Stimulated activated CD4-positive, alpha-beta T cell treated with anti-CD3 and anti-CD28 coated beads, Interleukin-2, amount 100 ng/mL, for 24 hours (primary cell): ENCODE measurements around the gene NPTX1.

Experiments used
- DNase-seq, 2 donors: peaks; one replicate each; pipeline ENCODE4 v3.0.0-alpha.2; 2020

Gene NPTX1

DNA sequence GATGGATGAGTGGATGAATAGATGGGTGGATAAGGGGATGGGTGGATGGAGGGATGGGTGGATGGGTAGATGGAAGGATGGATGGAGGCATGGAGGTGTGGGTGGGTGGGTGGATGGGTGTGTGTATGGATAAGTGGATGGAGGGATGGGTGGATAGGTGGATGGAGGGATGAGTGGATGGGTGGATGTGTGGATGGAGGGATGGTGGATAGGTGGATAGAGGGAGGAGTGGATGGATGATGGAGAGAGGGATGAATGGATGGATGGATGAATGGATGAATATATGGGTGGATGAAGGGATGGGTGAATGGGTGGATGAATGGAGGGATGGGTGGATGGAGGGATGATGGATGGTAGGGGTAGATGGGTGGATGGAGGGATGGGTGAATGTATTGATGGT is 27.5 kb upstream of the NPTX1 start:
- DNase-seq, result no peak

DNA sequence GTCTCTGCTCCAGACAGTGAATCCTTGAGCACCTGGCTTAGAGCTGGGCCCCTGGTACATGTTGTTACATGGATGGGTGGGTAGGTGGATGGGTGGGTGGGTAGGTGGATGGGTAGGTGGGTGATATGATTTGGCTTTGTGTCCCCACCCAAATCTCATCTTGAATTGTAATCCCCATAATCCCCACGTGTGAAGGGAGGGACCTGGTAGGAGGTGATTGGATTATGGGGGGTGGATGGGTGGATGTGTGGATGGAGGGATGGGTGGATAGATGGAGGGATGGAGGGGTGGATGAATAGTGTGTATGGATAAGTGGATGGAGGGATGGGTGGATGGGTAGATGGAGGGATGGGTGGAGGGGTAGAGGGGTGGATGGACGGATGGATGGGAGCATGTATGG is 26.6 kb upstream of the NPTX1 start:
- no peak for DNase-seq

DNA sequence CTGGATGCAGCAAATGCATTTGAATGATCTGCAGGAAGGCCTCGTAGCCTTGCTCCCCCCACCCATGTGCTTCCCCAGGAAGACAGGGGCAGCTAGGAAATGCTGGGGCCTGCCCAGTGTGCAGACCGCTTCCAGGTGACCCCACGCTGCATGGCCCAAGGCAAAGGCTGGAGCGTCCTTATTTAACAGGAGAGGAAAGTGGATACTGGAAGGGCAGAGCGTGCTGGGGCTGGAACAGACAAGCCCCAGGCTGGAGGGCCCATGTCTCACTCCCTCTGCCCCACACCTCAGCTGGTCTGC is 26.1 kb upstream of the NPTX1 start:
- DNase-seq, result no peak

GRCh38 chr17:80501741-80502577 is 25.6 kb upstream of the NPTX1 start:
- no peak for DNase-seq

- no peak for DNase-seq
Measured at GRCh38 chr17:80499961-80500665, 23.7 kb upstream of the NPTX1 start.

DNA sequence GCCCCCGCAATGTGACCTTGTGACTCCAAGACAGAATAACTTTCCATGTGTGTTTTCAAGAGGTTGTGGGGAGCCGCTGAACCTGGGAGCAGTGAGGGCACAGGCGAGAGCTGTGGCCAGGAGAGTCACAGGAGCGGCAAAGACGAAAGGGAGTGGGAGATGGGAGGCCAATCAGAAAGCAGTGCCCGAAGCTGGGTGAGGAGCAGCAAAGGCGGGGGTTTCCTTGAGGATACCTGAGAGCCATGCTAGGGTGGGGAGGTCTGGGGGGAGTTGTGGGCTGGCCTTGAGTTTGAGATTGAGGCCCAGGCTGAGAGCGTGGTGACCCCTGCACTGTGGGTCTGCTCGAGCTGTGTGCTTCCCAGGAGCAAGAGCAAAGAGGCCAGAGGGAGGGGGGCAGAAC is 23.2 kb upstream of the NPTX1 start:
- DNase-seq, result no peak

DNA sequence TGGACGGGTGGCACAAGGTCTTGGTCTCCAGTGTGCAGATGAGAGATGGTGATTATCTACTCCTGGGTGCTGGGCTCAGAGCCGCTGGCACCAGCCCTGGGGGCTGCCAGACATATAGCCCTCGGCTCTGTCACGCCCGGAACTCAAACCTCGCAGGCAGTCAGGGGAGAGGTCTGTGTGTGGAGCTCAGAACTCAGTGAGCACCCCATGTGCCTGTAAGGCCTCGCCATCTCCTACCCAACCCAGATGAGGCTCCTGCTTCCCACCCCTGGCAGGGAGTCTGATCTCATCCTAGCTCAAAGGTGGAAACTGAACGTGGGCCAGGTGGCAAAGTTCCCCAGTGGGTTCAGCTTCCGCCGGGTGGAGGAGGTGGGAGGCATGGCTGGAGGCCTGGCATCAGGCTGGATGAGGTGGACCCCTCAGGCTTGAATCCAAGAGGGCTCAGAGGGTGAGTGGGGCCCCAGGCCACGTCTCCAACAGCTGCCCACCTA is 22.6 kb upstream of the NPTX1 start:
- DNase-seq, result no peak

DNA sequence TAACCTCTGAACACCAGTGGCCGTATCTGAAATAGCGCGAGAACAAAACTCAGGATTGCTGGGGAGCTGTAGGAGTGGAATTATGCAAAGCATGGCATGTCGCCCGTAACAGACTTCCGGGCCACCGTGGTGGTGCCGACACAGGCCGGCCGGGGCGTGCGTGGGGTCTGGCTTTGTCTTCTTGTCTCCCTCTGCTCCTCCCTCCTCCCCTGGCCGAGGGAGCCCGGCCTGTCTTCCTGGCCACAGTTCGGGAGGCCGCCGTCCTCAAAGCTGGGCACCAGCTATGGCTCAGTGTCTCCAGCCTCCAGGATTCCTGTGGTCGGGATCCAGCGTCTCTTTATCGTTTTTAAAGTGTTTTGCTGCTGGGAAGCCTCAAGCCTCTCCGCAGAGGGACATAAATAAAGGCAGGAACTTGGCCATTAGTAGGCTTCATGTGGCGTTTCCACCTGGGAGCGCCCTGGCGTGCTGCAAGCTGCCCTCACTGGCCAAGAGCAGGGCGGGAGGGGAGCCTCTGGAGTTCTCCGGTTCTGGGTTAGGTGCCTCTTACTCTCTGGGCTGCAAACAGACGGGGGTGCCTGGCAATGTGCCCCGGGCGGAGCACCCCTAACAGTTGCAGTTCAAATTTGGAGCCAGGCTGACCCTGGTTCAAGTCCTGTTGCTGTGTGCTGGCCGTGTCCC is 22.0 kb upstream of the NPTX1 start:
- no peak for DNase-seq

DNA sequence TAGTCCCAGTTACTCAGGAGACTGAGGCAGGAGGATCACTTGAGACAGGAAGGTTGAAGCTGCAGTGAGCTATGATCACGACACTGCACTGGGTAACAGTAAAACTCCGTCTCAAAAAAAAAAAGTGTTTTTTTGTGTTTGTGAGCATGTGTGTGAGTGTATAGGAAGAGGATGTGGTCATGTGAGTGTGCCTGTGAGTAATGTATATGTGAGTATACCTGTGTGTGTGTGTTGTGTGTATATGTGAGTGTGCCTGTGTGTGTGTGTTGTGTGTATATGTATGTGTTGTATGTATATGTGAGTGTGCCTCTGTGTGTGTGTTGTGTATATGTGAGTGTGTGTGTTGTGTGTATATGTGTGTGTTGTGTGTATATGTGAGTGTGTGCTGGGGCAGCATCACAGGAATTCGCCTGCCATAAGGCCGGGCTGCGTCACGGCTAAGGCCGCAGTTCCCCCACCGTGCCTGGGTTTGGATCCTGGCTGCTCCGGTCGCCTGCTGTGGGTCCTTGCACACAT is 21.4 kb upstream of the NPTX1 start:
- no peak for DNase-seq

GRCh38 chr17:80494547-80494946 is 18.1 kb upstream of the NPTX1 start:
- no peak for DNase-seq

DNA sequence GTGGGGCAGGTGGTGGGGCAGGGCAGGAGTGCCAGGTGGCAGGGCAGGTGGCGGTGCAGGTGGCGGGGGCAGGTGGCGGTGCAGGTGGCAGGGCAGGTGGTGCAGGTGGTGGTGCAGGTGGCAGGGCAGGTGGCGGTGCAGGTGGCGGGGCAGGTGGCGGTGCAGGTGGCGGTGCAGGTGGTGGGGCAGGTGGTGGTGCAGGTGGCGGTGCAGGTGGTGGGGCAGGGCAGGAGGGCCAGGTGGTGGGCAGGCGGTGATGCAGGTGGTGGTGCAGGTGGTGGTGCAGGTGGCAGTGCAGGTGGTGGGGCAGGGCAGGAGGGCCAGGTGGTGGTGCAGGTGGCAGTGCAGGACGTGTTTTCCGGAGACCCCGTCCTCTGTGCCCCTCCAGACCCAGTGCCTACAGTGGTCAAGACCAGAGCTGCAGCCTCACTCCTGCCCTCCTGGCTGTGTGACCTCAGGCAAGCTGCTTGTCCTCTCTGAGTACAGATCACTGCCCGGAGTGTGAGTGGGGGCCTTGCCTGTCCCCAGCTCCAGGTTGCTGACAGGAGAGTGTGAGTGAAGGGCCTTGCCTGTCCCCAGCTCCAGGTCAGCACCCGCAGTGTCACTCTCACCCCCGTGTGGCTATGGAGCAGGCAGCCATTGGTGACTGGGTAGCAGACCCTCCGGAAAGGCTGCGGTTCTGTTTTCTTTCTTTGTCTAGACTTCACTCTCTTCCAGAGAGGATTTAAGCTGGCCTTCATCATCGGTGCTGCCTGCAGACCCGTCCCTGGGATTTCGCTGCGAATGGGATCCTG is 16.1 kb upstream of the NPTX1 start:
- DNase-seq, result no peak

DNA sequence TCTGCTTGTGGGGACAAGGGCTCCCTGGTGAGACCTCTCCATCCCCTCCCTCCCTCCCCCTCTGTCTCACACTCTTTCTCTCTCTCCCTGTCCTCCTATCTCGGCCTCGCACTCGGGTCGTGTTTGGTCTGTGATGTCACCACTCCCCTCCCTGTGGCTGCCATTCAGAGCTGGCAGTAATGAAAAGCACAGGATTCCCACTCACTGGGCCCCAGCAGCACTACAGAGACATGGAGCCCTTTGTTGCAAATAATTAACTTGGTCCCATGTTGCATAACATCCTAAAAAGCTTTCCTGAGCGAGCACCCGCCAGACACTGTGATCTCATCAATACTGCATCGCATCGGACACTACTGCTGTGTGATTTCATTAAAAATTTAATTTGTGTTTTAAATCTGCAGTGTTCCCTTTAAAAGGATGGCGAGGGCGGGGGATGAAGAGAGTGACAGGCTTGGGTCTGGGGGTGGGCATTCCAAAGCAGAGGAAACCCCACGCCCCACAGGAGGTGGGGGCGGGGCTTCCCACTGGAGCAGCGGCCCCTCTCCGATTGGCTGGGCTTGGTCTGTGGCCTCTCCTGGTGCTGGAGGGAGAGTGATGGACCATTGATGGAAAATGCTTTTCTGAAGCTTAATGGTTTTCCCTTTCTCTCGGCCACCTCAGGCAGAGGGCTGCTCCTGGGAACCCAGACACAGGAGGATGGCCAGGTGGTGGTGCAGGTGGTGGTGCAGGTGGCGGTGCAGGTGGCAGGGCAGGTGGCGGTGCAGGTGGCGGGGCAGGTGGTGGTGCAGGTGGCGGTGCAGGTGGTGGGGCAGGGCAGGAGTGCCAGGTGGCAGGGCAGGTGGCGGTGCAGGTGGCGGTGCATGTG is 15.3 kb upstream of the NPTX1 start:
- DNase-seq, result no peak

- DNase-seq, result no peak
Measured at GRCh38 chr17:80487511-80487910, 11.1 kb upstream of the NPTX1 start.

DNA sequence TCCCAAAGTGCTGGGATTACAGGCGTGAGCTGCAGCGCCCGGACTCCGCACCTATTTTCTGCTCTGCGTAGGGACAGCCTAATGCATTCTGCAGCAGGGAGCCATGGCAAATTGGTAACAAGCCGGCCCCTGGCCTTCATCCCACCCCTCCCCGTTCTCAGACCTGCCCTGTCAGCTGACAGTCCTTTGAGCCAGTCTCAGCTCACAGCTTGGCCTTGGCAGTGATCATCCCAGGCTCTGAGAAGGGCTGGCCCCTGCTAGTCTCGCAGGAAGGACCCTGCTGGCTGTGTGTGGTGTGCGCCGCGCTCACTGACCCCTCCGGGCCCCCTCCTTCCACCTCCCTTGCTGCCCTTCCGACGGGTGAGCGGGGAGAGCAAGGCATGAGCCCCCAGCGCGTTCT is 10.3 kb upstream of the NPTX1 start:
- DNase-seq, result no peak

DNA sequence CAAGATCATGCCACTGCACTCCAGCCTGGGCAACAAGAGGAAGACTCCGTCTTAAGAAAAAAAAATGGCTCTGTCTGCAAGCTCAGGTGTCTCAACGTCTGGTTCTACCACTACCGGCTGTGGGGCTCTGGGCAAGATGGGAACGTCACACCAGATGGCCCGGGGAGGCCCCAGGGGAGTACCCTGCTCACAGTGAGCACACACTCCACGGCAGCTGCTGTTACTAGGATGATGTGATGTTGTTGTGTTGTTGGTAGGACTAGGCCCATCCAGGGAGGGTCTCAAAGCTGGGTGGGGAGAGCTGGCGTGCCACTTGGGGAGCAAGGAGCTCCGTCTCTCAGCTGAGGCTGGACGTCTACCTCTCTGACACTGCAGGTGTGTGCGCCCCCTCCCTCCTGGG is 9.4 kb upstream of the NPTX1 start:
- no peak for DNase-seq

GRCh38 chr17:80482555-80483308 is 6.3 kb upstream of the NPTX1 start:
- no peak for DNase-seq

DNA sequence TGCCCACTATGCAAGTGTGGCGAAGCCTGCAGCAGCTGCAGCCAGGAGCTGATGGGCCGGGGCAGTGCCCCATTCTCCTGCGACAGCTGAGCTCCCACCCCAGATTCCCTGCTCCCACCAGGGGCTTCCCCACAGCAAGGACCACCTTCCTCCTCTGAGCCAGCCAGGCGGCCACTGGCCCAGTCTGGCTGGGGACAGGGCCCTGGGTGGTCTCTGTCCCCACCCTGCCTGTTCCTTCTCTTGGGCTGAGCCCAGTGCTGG is 5.6 kb upstream of the NPTX1 start:
- DNase-seq, result no peak

GRCh38 chr17:80481284-80482057 is 5.1 kb upstream of the NPTX1 start:
- no peak for DNase-seq

- no peak for DNase-seq
Measured at GRCh38 chr17:80480248-80480647, 3.8 kb upstream of the NPTX1 start.

GRCh38 chr17:80479246-80479566 is 2.8 kb upstream of the NPTX1 start:
- DNase-seq, result no peak
